ENCODE results near the gene RALB.

- no peak for TF ChIP-seq CTCF (IDR thresholded peaks at IDR 0.05; ENCODE audit: low read length)
- no peak for TF ChIP-seq EZH2 (optimal IDR thresholded peaks at IDR 0.05; ENCODE audit: low read depth, low read length)
Measured at GRCh38 chr2:120293096-120294007, 40.7 kb downstream of the RALB start.
